ENCODE measurements around the gene DDX6. TPM values are rescaled to one million over a fixed set of nuclear protein-coding genes. Genes with fewer than 3 reads are reported as not detected.

Gene DDX6
- total RNA-seq, 2 experiments from 2014 or later: 46.5 to 128 TPM

- no TSS peak for BruUV-seq (replicated peaks)
- CTCF ChIA-PET (ENCODE audit: unreplicated experiment): no interaction called here
These were observed 82.7 kb downstream of the DDX6 start for GRCh38 chr11:118708296-118708695.

DNA sequence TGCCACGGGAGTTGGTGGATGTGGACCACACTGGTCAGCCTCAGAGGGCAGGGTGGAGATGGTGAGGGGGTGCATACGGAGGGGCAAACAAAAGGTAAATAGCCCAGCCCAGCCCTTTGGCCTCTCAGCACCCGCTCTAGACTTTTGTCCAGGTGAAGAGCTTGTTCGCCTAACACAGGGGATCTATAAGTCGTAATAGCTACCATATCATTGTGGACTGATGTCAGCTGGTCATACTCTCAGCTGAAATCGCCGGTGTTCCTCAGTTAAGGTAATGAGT lies 84.5 kb downstream of the DDX6 start:
- Histone ChIP-seq H3K9me2 (ENCODE audit: insufficient read depth, low read length) (no peaks in the 10 kb centered on the region), H3K9me3 (ENCODE audit: low read length) (no peaks in the 10 kb centered on the region), H3K4me1 (ENCODE audit: insufficient read depth, low read length, poor library complexity, severe bottlenecking) (peaks cover 14% of the 10 kb centered on the region), H3K4me2 (ENCODE audit: low read length) (no peak overlapping the region), H3K36me3 (ENCODE audit: insufficient read depth, low read length) (no peaks in the 10 kb centered on the region), H2AFZ (ENCODE audit: low read length) (no peak overlapping the region), H3K4me3 (ENCODE audit: low read depth, low read length, poor library complexity, severe bottlenecking) (no peak overlapping the region), H3K27ac (ENCODE audit: low read depth, low read length, poor library complexity, severe bottlenecking) (no peak overlapping the region), H3K79me2 (ENCODE audit: insufficient read depth, low read depth, low read length) (no peaks in the 10 kb centered on the region), H4K20me1 (ENCODE audit: insufficient read depth, low read length) (no peaks in the 10 kb centered on the region)
- ChIA-PET POLR2A (interaction anchor here (2.2 kb wide), 1 partner anchor 9 kb away, joined by 14 read pairs; no protein-coding TSS in a partner anchor), CTCF (ENCODE audit: unreplicated experiment) (no interaction called here)
- TF ChIP-seq EZH2phosphoT487 (IDR thresholded peaks at IDR 0.05; ENCODE audit: borderline replicate concordance, low read depth, low read length): no peak
- TF ChIP-seq, protein P1, sequence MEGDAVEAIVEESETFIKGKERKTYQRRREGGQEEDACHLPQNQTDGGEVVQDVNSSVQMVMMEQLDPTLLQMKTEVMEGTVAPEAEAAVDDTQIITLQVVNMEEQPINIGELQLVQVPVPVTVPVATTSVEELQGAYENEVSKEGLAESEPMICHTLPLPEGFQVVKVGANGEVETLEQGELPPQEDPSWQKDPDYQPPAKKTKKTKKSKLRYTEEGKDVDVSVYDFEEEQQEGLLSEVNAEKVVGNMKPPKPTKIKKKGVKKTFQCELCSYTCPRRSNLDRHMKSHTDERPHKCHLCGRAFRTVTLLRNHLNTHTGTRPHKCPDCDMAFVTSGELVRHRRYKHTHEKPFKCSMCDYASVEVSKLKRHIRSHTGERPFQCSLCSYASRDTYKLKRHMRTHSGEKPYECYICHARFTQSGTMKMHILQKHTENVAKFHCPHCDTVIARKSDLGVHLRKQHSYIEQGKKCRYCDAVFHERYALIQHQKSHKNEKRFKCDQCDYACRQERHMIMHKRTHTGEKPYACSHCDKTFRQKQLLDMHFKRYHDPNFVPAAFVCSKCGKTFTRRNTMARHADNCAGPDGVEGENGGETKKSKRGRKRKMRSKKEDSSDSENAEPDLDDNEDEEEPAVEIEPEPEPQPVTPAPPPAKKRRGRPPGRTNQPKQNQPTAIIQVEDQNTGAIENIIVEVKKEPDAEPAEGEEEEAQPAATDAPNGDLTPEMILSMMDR (conservative IDR thresholded peaks at IDR 0.05; ENCODE audit: low read length): no peak
- intact Hi-C loops (cut with micrococcal nuclease; ENCODE audit: unreplicated experiment): no loop called here
- DNase-seq (ENCODE audit: low spot score): no peak
- no TSS peak for BruUV-seq (replicated peaks)

More at GRCh38 chr11:118708296-118708695, 82.7 kb downstream of the DDX6 start:
- Histone ChIP-seq H3K9me2 (ENCODE audit: insufficient read depth, low read length) (no peaks in the 10 kb centered on the region), H2AFZ (ENCODE audit: low read length) (no peak overlapping the region), H3K79me2 (ENCODE audit: insufficient read depth, low read depth, low read length) (no peaks in the 10 kb centered on the region), H4K20me1 (ENCODE audit: insufficient read depth, low read length) (no peaks in the 10 kb centered on the region), H3K4me1 (ENCODE audit: insufficient read depth, low read length, poor library complexity, severe bottlenecking) (peaks cover 14% of the 10 kb centered on the region), H3K36me3 (ENCODE audit: insufficient read depth, low read length) (no peaks in the 10 kb centered on the region), H3K4me3 (ENCODE audit: low read depth, low read length, poor library complexity, severe bottlenecking) (no peak overlapping the region), H3K27ac (ENCODE audit: low read depth, low read length, poor library complexity, severe bottlenecking) (no peak overlapping the region), H3K4me2 (ENCODE audit: low read length) (no peak overlapping the region), H3K9me3 (ENCODE audit: low read length) (no peaks in the 10 kb centered on the region)
- intact Hi-C loops (cut with micrococcal nuclease; ENCODE audit: unreplicated experiment): no loop called here
- POLR2A ChIA-PET: no interaction called here
- no peak for DNase-seq (ENCODE audit: low spot score)
- TF ChIP-seq, protein P1 (conservative IDR thresholded peaks at IDR 0.05; ENCODE audit: low read length): no peak
- no peak for TF ChIP-seq EZH2phosphoT487 (IDR thresholded peaks at IDR 0.05; ENCODE audit: borderline replicate concordance, low read depth, low read length)

DNA sequence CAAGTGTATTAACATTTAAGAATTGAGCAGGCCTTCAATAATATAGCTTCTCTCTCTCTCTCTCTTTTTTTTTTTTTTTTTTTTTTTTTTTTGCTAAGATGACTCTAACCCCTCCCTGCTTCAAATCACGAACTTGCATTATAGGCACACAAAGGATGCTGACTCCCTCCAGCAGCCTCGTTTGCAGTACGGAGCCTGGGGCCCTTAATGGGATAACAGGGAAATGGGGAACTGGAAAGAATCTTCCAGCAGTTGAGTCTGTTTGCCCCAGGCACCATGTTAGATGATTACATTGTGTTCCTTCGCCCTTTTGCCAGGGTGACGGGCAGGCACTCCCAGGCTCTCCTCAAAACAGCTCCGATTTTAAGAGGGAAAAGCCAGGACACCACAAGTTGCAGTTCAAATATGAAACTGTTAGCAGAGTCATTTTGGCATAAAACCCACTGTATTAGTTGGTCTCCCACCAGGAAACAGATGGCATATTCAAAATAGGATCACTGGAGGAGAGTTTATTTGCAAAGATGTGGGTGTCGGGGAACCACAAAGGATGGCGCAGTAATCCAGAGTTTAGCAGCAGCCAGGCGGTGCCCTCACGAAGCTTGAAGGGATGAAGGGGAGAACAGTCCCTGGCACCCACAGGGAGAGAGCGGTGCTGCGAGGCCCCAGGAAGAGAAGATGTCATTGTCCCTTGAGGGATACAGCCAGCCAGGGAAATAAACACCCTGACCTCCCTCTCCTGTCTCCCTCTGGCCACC lies 85.0 kb downstream of the DDX6 start:
- Histone ChIP-seq H3K9me2 (ENCODE audit: insufficient read depth, low read length) (no peaks in the 10 kb centered on the region), H4K20me1 (ENCODE audit: insufficient read depth, low read length) (no peaks in the 10 kb centered on the region), H3K4me1 (ENCODE audit: insufficient read depth, low read length, poor library complexity, severe bottlenecking) (peaks cover 14% of the 10 kb centered on the region), H3K36me3 (ENCODE audit: insufficient read depth, low read length) (no peaks in the 10 kb centered on the region), H3K4me2 (ENCODE audit: low read length) (peak overlapping the region; percentile 17; the same call in 1 of the 2 replicates), H3K4me3 (ENCODE audit: low read depth, low read length, poor library complexity, severe bottlenecking) (no peak overlapping the region), H3K79me2 (ENCODE audit: insufficient read depth, low read depth, low read length) (no peaks in the 10 kb centered on the region), H3K9me3 (ENCODE audit: low read length) (no peaks in the 10 kb centered on the region), H3K27ac (ENCODE audit: low read depth, low read length, poor library complexity, severe bottlenecking) (no peak overlapping the region), H2AFZ (ENCODE audit: low read length) (peak overlapping the region; percentile 71; the same call in 1 of the 2 replicates)
- POLR2A ChIA-PET: interaction anchor here (0.7 to 2.2 kb wide), 5 partner anchors 9 to 87 kb away, joined by 3 to 14 read pairs (median 4); no protein-coding TSS in a partner anchor
- DNase-seq (ENCODE audit: low spot score): no peak
- CTCF ChIA-PET (ENCODE audit: unreplicated experiment): no interaction called here
- BruUV-seq (replicated peaks): no TSS peak
- TF ChIP-seq, protein P1 (conservative IDR thresholded peaks at IDR 0.05; ENCODE audit: low read length): no peak
- intact Hi-C loops (cut with micrococcal nuclease; ENCODE audit: unreplicated experiment): no loop called here

Measured in OCI-LY7 (cell line).